Osteocyte (in vitro differentiated cells): ENCODE results near the gene CD52. TPM values are rescaled to one million over a fixed set of nuclear protein-coding genes. Genes with fewer than 3 reads are reported as not detected.
"Not testable (repeated sequence)": the region's sequence is repeated elsewhere in the genome, so short reads cannot be mapped to it uniquely, and the experiment has no call there.

Experiments used
- DNase-seq: peaks from one replicate; pipeline ENCODE4 v3.0.0; 2021; ENCODE audit warnings: mixed read lengths; ENCODE audit not compliant: unreplicated experiment; ENCODE audit errors: extremely low spot score
- H3K27ac Mint-ChIP-seq: one replicate; pipeline ENCODE4 v1.8.0; 2021; ENCODE audit warnings: mild to moderate bottlenecking, mixed read lengths; ENCODE audit not compliant: unreplicated experiment
- H3K27me3 Mint-ChIP-seq: one replicate; pipeline ENCODE4 v1.8.0; 2021; ENCODE audit warnings: mixed read lengths; ENCODE audit not compliant: unreplicated experiment
- H3K36me3 Mint-ChIP-seq: one replicate; pipeline ENCODE4 v1.8.0; 2021; ENCODE audit warnings: mixed read lengths; ENCODE audit not compliant: unreplicated experiment
- H3K4me1 Mint-ChIP-seq: one replicate; pipeline ENCODE4 v1.8.0; 2021; ENCODE audit warnings: mixed read lengths; ENCODE audit not compliant: unreplicated experiment
- H3K4me3 Mint-ChIP-seq: one replicate; pipeline ENCODE4 v1.8.0; 2021; ENCODE audit warnings: mild to moderate bottlenecking, moderate library complexity, mixed read lengths; ENCODE audit not compliant: unreplicated experiment
- H3K9me3 Mint-ChIP-seq: one replicate; pipeline ENCODE4 v1.8.0; 2021; ENCODE audit warnings: mixed read lengths; ENCODE audit not compliant: unreplicated experiment
- total RNA-seq: library from RNA; stranded (reverse); gene quantifications from 2 replicates; pipeline ENCODE4 v1.2.1, GENCODE V29; 2021
- TF ChIP-seq, protein P1 (sequence below): fragments of 200-600 bp; sonication (generic); IDR thresholded peaks from 2 replicates; pipeline ENCODE4 v1.5.0; 2021; ENCODE audit warnings: antibody characterized with exemption, mild to moderate bottlenecking, moderate library complexity

CD52 gene
- total RNA-seq, 1 donor from 2014 or later: not detected

- peaks cover 14% of the 10 kb centered on the region for H3K27me3 Mint-ChIP-seq
- no peak for DNase-seq
- no peaks in the 10 kb centered on the region for H3K36me3 Mint-ChIP-seq
- TF ChIP-seq, protein P1, sequence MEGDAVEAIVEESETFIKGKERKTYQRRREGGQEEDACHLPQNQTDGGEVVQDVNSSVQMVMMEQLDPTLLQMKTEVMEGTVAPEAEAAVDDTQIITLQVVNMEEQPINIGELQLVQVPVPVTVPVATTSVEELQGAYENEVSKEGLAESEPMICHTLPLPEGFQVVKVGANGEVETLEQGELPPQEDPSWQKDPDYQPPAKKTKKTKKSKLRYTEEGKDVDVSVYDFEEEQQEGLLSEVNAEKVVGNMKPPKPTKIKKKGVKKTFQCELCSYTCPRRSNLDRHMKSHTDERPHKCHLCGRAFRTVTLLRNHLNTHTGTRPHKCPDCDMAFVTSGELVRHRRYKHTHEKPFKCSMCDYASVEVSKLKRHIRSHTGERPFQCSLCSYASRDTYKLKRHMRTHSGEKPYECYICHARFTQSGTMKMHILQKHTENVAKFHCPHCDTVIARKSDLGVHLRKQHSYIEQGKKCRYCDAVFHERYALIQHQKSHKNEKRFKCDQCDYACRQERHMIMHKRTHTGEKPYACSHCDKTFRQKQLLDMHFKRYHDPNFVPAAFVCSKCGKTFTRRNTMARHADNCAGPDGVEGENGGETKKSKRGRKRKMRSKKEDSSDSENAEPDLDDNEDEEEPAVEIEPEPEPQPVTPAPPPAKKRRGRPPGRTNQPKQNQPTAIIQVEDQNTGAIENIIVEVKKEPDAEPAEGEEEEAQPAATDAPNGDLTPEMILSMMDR: no peak
- H3K4me3 Mint-ChIP-seq: no peak overlapping the region
- H3K9me3 Mint-ChIP-seq: no peaks in the 10 kb centered on the region
- H3K27ac Mint-ChIP-seq: no peak overlapping the region
- H3K4me1 Mint-ChIP-seq: no peaks in the 10 kb centered on the region
Observed at GRCh38 chr1:26328597-26328996, 10.8 kb downstream of the CD52 start.

DNA sequence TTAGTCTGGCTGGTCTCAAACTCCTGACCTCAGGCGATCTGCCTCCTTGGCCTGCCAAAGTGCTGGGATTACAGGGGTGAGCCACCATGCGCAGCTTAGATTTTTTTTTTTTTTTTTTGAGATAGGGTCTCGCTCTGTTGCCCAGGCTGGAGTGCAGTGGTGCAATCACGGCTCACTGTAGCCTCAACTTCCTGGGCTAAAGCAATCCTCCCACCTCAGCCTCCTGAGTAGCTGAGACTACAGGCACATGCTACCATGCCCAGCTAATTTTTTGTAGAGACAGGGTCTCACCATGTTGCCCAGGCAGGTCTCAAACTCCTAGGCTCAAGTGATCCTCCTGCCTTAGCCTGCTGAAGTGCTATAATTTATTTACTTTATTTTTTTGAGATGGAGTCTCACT, 11.6 kb downstream of the CD52 start:
- not testable (repeated sequence) for H3K4me1 Mint-ChIP-seq, H3K4me3 Mint-ChIP-seq, H3K9me3 Mint-ChIP-seq, H3K27ac Mint-ChIP-seq, H3K36me3 Mint-ChIP-seq, DNase-seq
- H3K27me3 Mint-ChIP-seq: peaks cover 17% of the 10 kb centered on the region

DNA sequence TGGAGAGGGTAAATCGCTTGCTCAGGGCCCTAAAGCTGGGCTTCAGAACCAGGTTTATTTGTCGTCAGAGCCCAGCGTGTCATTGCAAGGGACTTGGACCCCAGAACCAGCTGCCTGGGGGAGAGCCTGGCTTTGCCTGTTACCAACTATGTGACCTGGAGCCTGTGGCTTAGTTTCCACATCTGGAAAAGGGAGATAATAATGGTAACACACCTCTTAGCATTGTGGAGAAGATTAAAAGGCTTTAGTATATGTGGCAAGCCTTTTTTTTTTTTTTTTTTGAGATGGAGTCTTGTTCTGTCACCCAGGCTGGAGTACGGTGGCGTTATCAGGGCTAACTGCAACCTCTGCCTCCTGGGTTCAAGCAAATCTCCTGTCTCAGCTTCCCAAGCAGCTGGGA, 12.5 kb downstream of the CD52 start:
- Mint-ChIP-seq H3K9me3 (no peaks in the 10 kb centered on the region), H3K27ac (no peak overlapping the region), H3K36me3 (no peaks in the 10 kb centered on the region), H3K27me3 (peaks cover 22% of the 10 kb centered on the region), H3K4me3 (no peak overlapping the region), H3K4me1 (no peaks in the 10 kb centered on the region)
- TF ChIP-seq, protein P1: no peak
- no peak for DNase-seq

GRCh38 chr1:26333312-26333711, 15.6 kb downstream of the CD52 start:
- not testable (repeated sequence) for H3K27ac Mint-ChIP-seq, H3K9me3 Mint-ChIP-seq, H3K36me3 Mint-ChIP-seq, H3K4me3 Mint-ChIP-seq, DNase-seq, H3K4me1 Mint-ChIP-seq
- peaks cover 28% of the 10 kb centered on the region for H3K27me3 Mint-ChIP-seq

GRCh38 chr1:26335774-26336476, 18.2 kb downstream of the CD52 start:
- no peak for DNase-seq
- TF ChIP-seq, protein P1: no peak
- Mint-ChIP-seq H3K27ac (no peak overlapping the region), H3K9me3 (no peaks in the 10 kb centered on the region), H3K4me3 (peak overlapping the region; percentile 70), H3K4me1 (peaks cover 9% of the 10 kb centered on the region), H3K36me3 (no peaks in the 10 kb centered on the region), H3K27me3 (peaks cover 33% of the 10 kb centered on the region)

- H3K4me1 Mint-ChIP-seq: peaks cover 9% of the 10 kb centered on the region
- TF ChIP-seq, protein P1: no peak
- DNase-seq: no peak
- H3K9me3 Mint-ChIP-seq: no peaks in the 10 kb centered on the region
- peak overlapping the region; percentile 70 for H3K4me3 Mint-ChIP-seq
- H3K36me3 Mint-ChIP-seq: no peaks in the 10 kb centered on the region
- no peak overlapping the region for H3K27ac Mint-ChIP-seq
- H3K27me3 Mint-ChIP-seq: peaks cover 26% of the 10 kb centered on the region
Observed at GRCh38 chr1:26336477-26337205, 18.9 kb downstream of the CD52 start.
